IPS-20b (cell line): ENCODE results near the gene ZNF655.
A peak's percentile ranks its signal among the peaks of the same experiment; 100 is the strongest.
"Not testable (repeated sequence)": the region's sequence is repeated elsewhere in the genome, so short reads cannot be mapped to it uniquely, and the experiment has no call there.

Experiments used
- H3K27ac ChIP-seq: one replicate; pipeline ENCODE4 v1.5.1; 2013; ENCODE audit warnings: low read length
- H3K27me3 ChIP-seq: 2 replicates; pipeline ENCODE4 v1.6.1; 2013; ENCODE audit warnings: mild to moderate bottlenecking, low read length, inconsistent platforms; ENCODE audit not compliant: insufficient read depth
- H3K36me3 ChIP-seq: 2 replicates; pipeline ENCODE4 v1.6.1; 2013; ENCODE audit warnings: low read depth, mild to moderate bottlenecking, inconsistent platforms, low read length, moderate library complexity; ENCODE audit not compliant: insufficient read depth
- H3K4me1 ChIP-seq: 2 replicates; pipeline ENCODE4 v1.6.1; 2013; ENCODE audit warnings: mild to moderate bottlenecking, control low read depth, inconsistent platforms, low read length, moderate library complexity; ENCODE audit not compliant: insufficient read depth
- H3K4me3 ChIP-seq: 2 replicates; pipeline ENCODE4 v1.5.1; 2013; ENCODE audit warnings: mild to moderate bottlenecking, low read length, inconsistent platforms
- H3K9ac ChIP-seq: 2 replicates; pipeline ENCODE4 v1.6.1; 2013; ENCODE audit warnings: low read depth, mild to moderate bottlenecking, inconsistent platforms, low read length, moderate library complexity
- H3K9me3 ChIP-seq: 2 replicates; pipeline ENCODE4 v1.6.1; 2013; ENCODE audit warnings: mild to moderate bottlenecking, low read depth, low read length, inconsistent platforms; ENCODE audit not compliant: insufficient read depth

Gene ZNF655

GRCh38 chr7:99562114-99562784 is 3.8 kb downstream of the ZNF655 start:
- H3K4me1 ChIP-seq, result no peaks in the 10 kb centered on the region; the same call in none of the 2 replicates
- H3K27me3 ChIP-seq, result no peaks in the 10 kb centered on the region
- no peak overlapping the region for H3K27ac ChIP-seq
- peaks cover 64% of the 10 kb centered on the region for H3K36me3 ChIP-seq
- H3K9me3 ChIP-seq, result no peaks in the 10 kb centered on the region
- H3K9ac ChIP-seq, result no peak overlapping the region
- no peak overlapping the region for H3K4me3 ChIP-seq

- Histone ChIP-seq H3K4me3 (no peak overlapping the region), H3K9ac (no peak overlapping the region), H3K4me1 (no peaks in the 10 kb centered on the region; the same call in 1 of the 2 replicates), H3K36me3 (peaks cover 63% of the 10 kb centered on the region), H3K9me3 (no peaks in the 10 kb centered on the region), H3K27ac (no peak overlapping the region), H3K27me3 (no peaks in the 10 kb centered on the region)
Measured at GRCh38 chr7:99562832-99563231, 4.4 kb downstream of the ZNF655 start.

GRCh38 chr7:99563650-99564049 is 5.2 kb downstream of the ZNF655 start:
- no peak overlapping the region for H3K9ac ChIP-seq
- H3K27ac ChIP-seq, result no peak overlapping the region
- H3K4me1 ChIP-seq, result no peaks in the 10 kb centered on the region; the same call in 1 of the 2 replicates
- no peaks in the 10 kb centered on the region for H3K27me3 ChIP-seq
- peaks cover 66% of the 10 kb centered on the region for H3K36me3 ChIP-seq
- H3K9me3 ChIP-seq, result no peaks in the 10 kb centered on the region
- no peak overlapping the region for H3K4me3 ChIP-seq

- not testable (repeated sequence) for H3K27me3 ChIP-seq, H3K27ac ChIP-seq, H3K9ac ChIP-seq, H3K9me3 ChIP-seq, H3K4me1 ChIP-seq, H3K4me3 ChIP-seq
- peaks cover 79% of the 10 kb centered on the region for H3K36me3 ChIP-seq
Measured at GRCh38 chr7:99568770-99569169, 10.3 kb downstream of the ZNF655 start.

- Histone ChIP-seq H3K36me3 (peaks cover 56% of the 10 kb centered on the region), H3K9ac (no peak overlapping the region), H3K27me3 (no peaks in the 10 kb centered on the region), H3K27ac (no peak overlapping the region), H3K4me1 (peaks cover 12% of the 10 kb centered on the region; the same call in 1 of the 2 replicates), H3K9me3 (no peaks in the 10 kb centered on the region), H3K4me3 (no peak overlapping the region)
Measured at GRCh38 chr7:99571768-99572167, 13.3 kb downstream of the ZNF655 start.

- Histone ChIP-seq H3K27ac (no peak overlapping the region), H3K9ac (no peak overlapping the region), H3K27me3 (no peaks in the 10 kb centered on the region), H3K4me1 (peaks cover 12% of the 10 kb centered on the region; the same call in 1 of the 2 replicates), H3K4me3 (no peak overlapping the region), H3K9me3 (no peaks in the 10 kb centered on the region), H3K36me3 (peaks cover 56% of the 10 kb centered on the region)
Measured at GRCh38 chr7:99573257-99573656, 14.8 kb downstream of the ZNF655 start.

GRCh38 chr7:99576251-99576650 is 17.8 kb downstream of the ZNF655 start:
- Histone ChIP-seq H3K4me1 (peaks cover 12% of the 10 kb centered on the region; the same call in 1 of the 2 replicates), H3K9me3 (no peaks in the 10 kb centered on the region), H3K27ac (no peak overlapping the region), H3K27me3 (no peaks in the 10 kb centered on the region), H3K9ac (no peak overlapping the region), H3K4me3 (no peak overlapping the region), H3K36me3 (peaks cover 29% of the 10 kb centered on the region)

- H3K4me3 ChIP-seq, result peak overlapping the region; percentile 77; the same call in 1 of the 2 replicates
- H3K9ac ChIP-seq, result peak overlapping the region; percentile 92; the same call in 1 of the 2 replicates
- peaks cover 12% of the 10 kb centered on the region; the same call in 1 of the 2 replicates for H3K4me1 ChIP-seq
- H3K9me3 ChIP-seq, result no peaks in the 10 kb centered on the region
- no peaks in the 10 kb centered on the region for H3K36me3 ChIP-seq
- H3K27ac ChIP-seq, result no peak overlapping the region
- H3K27me3 ChIP-seq, result no peaks in the 10 kb centered on the region
Measured at GRCh38 chr7:99579281-99579955, 21.0 kb downstream of the ZNF655 start.

- H3K27me3 ChIP-seq, result no peaks in the 10 kb centered on the region
- no peaks in the 10 kb centered on the region for H3K9me3 ChIP-seq
- peak overlapping the region; percentile 77 for H3K4me3 ChIP-seq
- H3K27ac ChIP-seq, result peak overlapping the region; percentile 16
- H3K4me1 ChIP-seq, result peaks cover 9% of the 10 kb centered on the region; the same call in 1 of the 2 replicates
- peak overlapping the region; percentile 92 for H3K9ac ChIP-seq
- H3K36me3 ChIP-seq, result no peaks in the 10 kb centered on the region
Measured at GRCh38 chr7:99579956-99580777, 21.7 kb downstream of the ZNF655 start.

- H3K36me3 ChIP-seq, H3K27me3 ChIP-seq, H3K4me1 ChIP-seq, H3K9me3 ChIP-seq: not testable (repeated sequence)
- Histone ChIP-seq H3K9ac (peak overlapping the region; percentile 92), H3K27ac (peak overlapping the region; percentile 16), H3K4me3 (peak overlapping the region; percentile 77)
Measured at GRCh38 chr7:99580778-99581332, 22.4 kb downstream of the ZNF655 start.

- Histone ChIP-seq H3K9ac (no peak overlapping the region), H3K4me1 (no peaks in the 10 kb centered on the region), H3K36me3 (no peaks in the 10 kb centered on the region), H3K4me3 (no peak overlapping the region), H3K27me3 (no peaks in the 10 kb centered on the region), H3K27ac (no peak overlapping the region), H3K9me3 (peaks cover 9% of the 10 kb centered on the region; the same call in 1 of the 2 replicates)
Measured at GRCh38 chr7:99588868-99589267, 30.4 kb downstream of the ZNF655 start.
